HCT116 (cell line): ENCODE data around the gene TAF11L9. TPM values are rescaled to one million over a fixed set of nuclear protein-coding genes. Genes with fewer than 3 reads are reported as not detected.
"Not testable (repeated sequence)": the region's sequence is repeated elsewhere in the genome, so short reads cannot be mapped to it uniquely, and the experiment has no call there.

Experiments
- ATAC-seq: fragments of 200-7000 bp; cut with Tn5 transposase; 2 replicates; pipeline ENCODE4 v1.9.1; 2020; ENCODE audit warnings: mild to moderate bottlenecking, moderate library complexity
- BruUV-seq: library from RNA; stranded (reverse); fragments of 400-500 nt; replicated peaks from 2 replicates; lab custom pipeline; 2021; lab: Mats Ljungman, UMichigan
- CTCF ChIA-PET: fragments of 300-600 bp; sonication (Branson Sonifier 250); formaldehyde crosslinking; loops from one replicate; lab custom pipeline; 2021; ENCODE audit warnings: antibody characterized with exemption; lab: Charles Lee
- POLR2A ChIA-PET: fragments of 300-600, 350-600 bp; sonication (Branson Sonifier 250); formaldehyde crosslinking; loops from one replicate; lab custom pipeline; 2021; ENCODE audit warnings: antibody characterized with exemption; lab: Charles Lee
- RAD21 ChIA-PET, 2 experiments: fragments of 300-600 bp; sonication (Branson Sonifier 250); formaldehyde crosslinking; loops; one replicate each; lab custom pipeline; 2023; ENCODE audit warnings: low total read pairs in 2 of 2; ENCODE audit not compliant: uncharacterized antibody in 2 of 2, unreplicated experiment in 2 of 2, low non-redundant PET in 1 of 2; lab: Charles Lee
- DNase-seq: peaks from one replicate; pipeline ENCODE4 v3.0.0-alpha.2; 2010; ENCODE audit warnings: low read depth, low spot score
- H2AFZ ChIP-seq: fragments of 200-600 bp; shearing (Covaris generic), sonication (generic); 2 replicates; pipeline ENCODE4 v1.6.1; 2017; ENCODE audit warnings: low read depth, mixed run types, mixed read lengths, antibody characterized with exemption, low read length; ENCODE audit not compliant: poor library complexity, severe bottlenecking
- H3K27ac ChIP-seq: 2 replicates; pipeline ENCODE4 v1.5.1; 2012; ENCODE audit warnings: low read depth, low read length
- H3K27me3 ChIP-seq: fragments of 200-600 bp; sonication (generic); 2 replicates; pipeline ENCODE4 v1.6.1; 2016; ENCODE audit warnings: mixed run types, low read length, mixed read lengths; ENCODE audit not compliant: insufficient read depth
- H3K36me3 ChIP-seq, 2 experiments: fragments of 200-500 bp in 1 of 2; fragments of 200-600 bp in 1 of 2; sonication (Bioruptor generic) in 1 of 2; sonication (generic) in 1 of 2; 2 replicates each; pipeline versions ENCODE4 v1.5.1 to v1.6.1; 2014 to 2016; ENCODE audit warnings: low read length in 2 of 2, inconsistent platforms in 1 of 2, mixed read lengths in 1 of 2, mixed run types in 1 of 2; ENCODE audit not compliant: insufficient read depth in 2 of 2, control insufficient read depth in 1 of 2
- H3K4me1 ChIP-seq, 2 experiments: fragments of 200-600 bp in 1 of 2; sonication (generic) in 1 of 2; 2 replicates each; pipeline versions ENCODE4 v1.5.1 to v1.6.1; 2012 to 2017; ENCODE audit warnings: low read length in 2 of 2, inconsistent platforms in 1 of 2, mild to moderate bottlenecking in 1 of 2, mixed read lengths in 1 of 2, mixed run types in 1 of 2, moderate library complexity in 1 of 2; ENCODE audit not compliant: insufficient read depth in 2 of 2, control insufficient read depth in 1 of 2
- H3K4me2 ChIP-seq: fragments of 200-600 bp; sonication (generic); 2 replicates; pipeline ENCODE4 v1.6.1; 2017; ENCODE audit warnings: mixed run types, low read length, mixed read lengths
- H3K4me3 ChIP-seq, 2 experiments: fragments of 200-600 bp in 1 of 2; sonication (generic) in 1 of 2; replicated peaks in 1 of 2; 2 replicates each; pipeline ENCODE4 v1.5.1; 2011 to 2016; ENCODE audit warnings: low read length in 2 of 2, control low read depth in 1 of 2, low read depth in 1 of 2, mild to moderate bottlenecking in 1 of 2, mixed read lengths in 1 of 2, mixed run types in 1 of 2
- H3K79me2 ChIP-seq: fragments of 200-600 bp; sonication (generic); 2 replicates; pipeline ENCODE4 v1.6.1; 2017; ENCODE audit warnings: mild to moderate bottlenecking, mixed run types, low read length, moderate library complexity, mixed read lengths; ENCODE audit not compliant: insufficient read depth
- H3K9ac ChIP-seq: fragments of 200-600 bp; sonication (generic); 2 replicates; pipeline ENCODE4 v1.6.1; 2016; ENCODE audit warnings: low read length, mixed read lengths
- H3K9me2 ChIP-seq: fragments of 200-600 bp; sonication (generic), shearing (Covaris generic); 2 replicates; pipeline ENCODE4 v1.6.1; 2017; ENCODE audit warnings: mixed run types, mild to moderate bottlenecking, moderate library complexity; ENCODE audit not compliant: insufficient read depth
- H3K9me3 ChIP-seq, 2 experiments: fragments of 200-500 bp in 1 of 2; fragments of 200-600 bp in 1 of 2; sonication (Bioruptor generic) in 1 of 2; sonication (generic) in 1 of 2; 2 replicates each; pipeline ENCODE4 v1.6.1; 2014 to 2017; ENCODE audit warnings: low read length in 2 of 2, mixed read lengths in 2 of 2, inconsistent platforms in 1 of 2, low read depth in 1 of 2, mild to moderate bottlenecking in 1 of 2, mixed run types in 1 of 2, moderate library complexity in 1 of 2; ENCODE audit not compliant: control insufficient read depth in 1 of 2, insufficient read depth in 1 of 2
- H4K20me1 ChIP-seq: fragments of 200-600 bp; sonication (generic), shearing (Covaris generic); 2 replicates; pipeline ENCODE4 v1.6.1; 2017; ENCODE audit warnings: mixed run types, mild to moderate bottlenecking, moderate library complexity; ENCODE audit not compliant: insufficient read depth
- REST ChIP-seq: IDR thresholded peaks from 2 replicates; pipeline ENCODE4 v1.6.1; 2012; ENCODE audit warnings: low read depth
- intact Hi-C: fragments of 100-400 bp; cut with micrococcal nuclease; formaldehyde crosslinking; loops from 2 replicates; pipeline ENCODE4 v1.10.0; 2022
- total RNA-seq: library from RNA; stranded (reverse); gene quantifications from one replicate; pipeline ENCODE4 v1.2.1, GENCODE V29; 2021; ENCODE audit not compliant: unreplicated experiment

The TAF11L9 gene
- total RNA-seq, 1 experiment from 2014 or later: not detected

GRCh38 chr5:17614872-17615605 lies 20.8 kb upstream of the TAF11L9 start (continued):
- TF ChIP-seq REST: no peak

GRCh38 chr5:17610092-17610491 lies 15.9 kb upstream of the TAF11L9 start, which contains the start of gene TAF11L12:
TAF11L12 (plus strand) TSS chr5:17610392.
- H3K4me1 ChIP-seq, H2AFZ ChIP-seq, ATAC-seq, H3K27ac ChIP-seq, RAD21 ChIA-PET, BruUV-seq, H3K9me2 ChIP-seq, H3K9me3 ChIP-seq, intact Hi-C loops, H3K4me3 ChIP-seq, H3K36me3 ChIP-seq, CTCF ChIA-PET, H3K79me2 ChIP-seq, POLR2A ChIA-PET, H3K27me3 ChIP-seq, DNase-seq, H4K20me1 ChIP-seq, H3K4me2 ChIP-seq, H3K9ac ChIP-seq: not testable (repeated sequence)

- H3K9me2 ChIP-seq, H3K27me3 ChIP-seq, BruUV-seq, H3K9ac ChIP-seq, H3K4me3 ChIP-seq, H3K4me1 ChIP-seq, DNase-seq, ATAC-seq, H2AFZ ChIP-seq, intact Hi-C loops, H4K20me1 ChIP-seq, CTCF ChIA-PET, RAD21 ChIA-PET, H3K79me2 ChIP-seq, H3K4me2 ChIP-seq, H3K9me3 ChIP-seq, H3K36me3 ChIP-seq, POLR2A ChIA-PET, H3K27ac ChIP-seq: not testable (repeated sequence)
Observed at GRCh38 chr5:17607461-17607860, 13.3 kb upstream of the TAF11L9 start.
